LNCaP clone FGC (cell line): Measurements from ENCODE around the gene P2RY11.
A peak's percentile ranks its signal among the peaks of the same experiment; 100 is the strongest.

ENCODE experiments used
- DNase-seq: peaks from one replicate; pipeline ENCODE4 v3.0.0-alpha.2; 2011; ENCODE audit warnings: low read depth
- H3K4me3 ChIP-seq: 2 replicates; pipeline ENCODE4 v1.5.1; 2011; ENCODE audit warnings: mild to moderate bottlenecking, low read depth, low read length, control low read depth
- CTCF ChIP-seq: IDR thresholded peaks from 2 replicates; pipeline ENCODE4 v1.5.1; 2012; ENCODE audit warnings: mild to moderate bottlenecking; ENCODE audit not compliant: control insufficient read depth, insufficient read depth; ENCODE audit errors: extremely low read depth

The P2RY11 gene

GRCh38 chr19:10102787-10103236 lies 8.7 kb upstream of the P2RY11 start:
- no peak for TF ChIP-seq CTCF
- H3K4me3 ChIP-seq: no peak overlapping the region

GRCh38 chr19:10104130-10104513 lies 7.4 kb upstream of the P2RY11 start:
- DNase-seq: no peak
- no peak overlapping the region for H3K4me3 ChIP-seq
- no peak for TF ChIP-seq CTCF

More at GRCh38 chr19:10102787-10103236, 8.7 kb upstream of the P2RY11 start:
- no peak for DNase-seq

GRCh38 chr19:10104665-10105508 lies 6.6 kb upstream of the P2RY11 start:
- no peak overlapping the region for H3K4me3 ChIP-seq
- DNase-seq: no peak
- TF ChIP-seq CTCF: no peak

- no peak for TF ChIP-seq CTCF
- no peak for DNase-seq
- peak overlapping the region; percentile 91 for H3K4me3 ChIP-seq
Observed at GRCh38 chr19:10105509-10106099, 5.9 kb upstream of the P2RY11 start.

- peak within 1 kb of the TSS; percentile 91 for H3K4me3 ChIP-seq
- DNase-seq: peak; percentile 96
- no peak for TF ChIP-seq CTCF
Observed at GRCh38 chr19:10106100-10106936, 5.2 kb upstream of the P2RY11 start, which contains the start of gene PPAN. Gene PPAN (plus strand): TSS chr19:10106362. CDS start chr19:10106395, 33 bp downstream.

GRCh38 chr19:10107254-10107653 lies 4.2 kb upstream of the P2RY11 start:
- H3K4me3 ChIP-seq: peak overlapping the region; percentile 91
- DNase-seq: no peak
- no peak for TF ChIP-seq CTCF
